H1 (cell line): ENCODE measurements around the gene CYP26A1. TPM values are rescaled to one million over a fixed set of nuclear protein-coding genes. Genes with fewer than 3 reads are reported as not detected.

Experiments
- CTCF ChIA-PET: fragments of 300-600 bp; sonication (Branson Sonifier 250); formaldehyde crosslinking; loops from one replicate; lab custom pipeline; 2021; ENCODE audit not compliant: partially characterized antibody; lab: Charles Lee
- POLR2A ChIA-PET: fragments of 300-600 bp; sonication (Branson Sonifier 250); formaldehyde crosslinking; loops from one replicate; lab custom pipeline; 2021; ENCODE audit warnings: inconsistent platforms; ENCODE audit not compliant: partially characterized antibody; lab: Charles Lee
- DNase-seq, 2 experiments: peaks; one replicate each; pipeline versions ENCODE4 v3.0.0 to v3.0.0-alpha.2; 2010 to 2022; ENCODE audit warnings: low spot score in 2 of 2, low read depth in 1 of 2, mixed read lengths in 1 of 2
- FAIRE-seq: peaks from 2 replicates; lab custom pipeline; 2011; peaks lifted over from hg19 to GRCh38; lab: Jason Lieb, UNC
- H2AFZ ChIP-seq: 2 replicates; pipeline ENCODE4 v1.8.1; 2012; ENCODE audit warnings: low read length, inconsistent platforms
- H2AK5ac ChIP-seq: 2 replicates; pipeline ENCODE4 v1.6.1; 2013; ENCODE audit warnings: low read depth, low read length
- H2BK120ac ChIP-seq: replicated peaks from 2 replicates; pipeline ENCODE3; 2013; ENCODE audit warnings: low read depth, low read length, inconsistent platforms
- H2BK12ac ChIP-seq: 2 replicates; pipeline ENCODE4 v1.6.1; 2013; ENCODE audit warnings: low read depth, low read length
- H2BK15ac ChIP-seq: 2 replicates; pipeline ENCODE4 v1.6.1; 2013; ENCODE audit warnings: low read length
- H2BK20ac ChIP-seq: 2 replicates; pipeline ENCODE4 v1.6.1; 2013; ENCODE audit warnings: low read length
- H2BK5ac ChIP-seq: 2 replicates; pipeline ENCODE4 v1.6.1; 2013; ENCODE audit warnings: low read depth, low read length
- H3K14ac ChIP-seq: 2 replicates; pipeline ENCODE4 v1.6.1; 2013; ENCODE audit warnings: inconsistent platforms; ENCODE audit not compliant: insufficient read length
- H3K18ac ChIP-seq: 2 replicates; pipeline ENCODE4 v1.6.1; 2013; ENCODE audit warnings: low read length; ENCODE audit errors: extremely low read depth
- H3K23ac ChIP-seq: 2 replicates; pipeline ENCODE4 v1.6.1; 2013; ENCODE audit warnings: inconsistent platforms; ENCODE audit not compliant: insufficient read length
- H3K23me2 ChIP-seq: 2 replicates; pipeline ENCODE4 v1.6.1; 2013; ENCODE audit warnings: low read depth, low read length
- H3K27ac ChIP-seq: 2 replicates; pipeline ENCODE4 v1.6.1; 2011; ENCODE audit warnings: low read depth, low read length, inconsistent platforms
- H3K27me3 ChIP-seq, 4 experiments: replicated peaks in 1 of 4; 1 replicate in 1 of 4; 2 replicates in 3 of 4; pipeline versions ENCODE4 v1.6.1 to v1.8.1; 2011 to 2013; ENCODE audit warnings: low read length in 3 of 4, mild to moderate bottlenecking in 3 of 4, inconsistent platforms in 2 of 4, mixed read lengths in 2 of 4, moderate library complexity in 1 of 4; ENCODE audit not compliant: control insufficient read depth in 3 of 4, insufficient read depth in 3 of 4; ENCODE audit errors: extremely low read depth in 1 of 4
- H3K36me3 ChIP-seq, 4 experiments: 2 replicates each; pipeline versions ENCODE4 v1.6.1 to v1.8.1; 2011 to 2013; ENCODE audit warnings: mild to moderate bottlenecking in 4 of 4, low read length in 3 of 4, moderate library complexity in 2 of 4, control low read depth in 1 of 4, inconsistent platforms in 1 of 4; ENCODE audit not compliant: insufficient read depth in 4 of 4, control insufficient read depth in 2 of 4
- H3K4ac ChIP-seq: replicated peaks from 2 replicates; pipeline ENCODE3; 2013; ENCODE audit warnings: low read length, low read depth, mixed read lengths, inconsistent platforms; ENCODE audit not compliant: insufficient read length
- H3K4me1 ChIP-seq, 4 experiments: replicated peaks in 1 of 4; 1 replicate in 1 of 4; 2 replicates in 3 of 4; pipeline versions ENCODE4 v1.6.1 to v1.8.1; 2011 to 2013; ENCODE audit warnings: low read length in 3 of 4, inconsistent platforms in 2 of 4, mixed read lengths in 1 of 4; ENCODE audit not compliant: insufficient read depth in 4 of 4, control insufficient read depth in 3 of 4
- H3K4me2 ChIP-seq, 2 experiments: 2 replicates each; pipeline versions ENCODE4 v1.6.1 to v1.8.1; 2011 to 2013; ENCODE audit warnings: low read depth in 2 of 2, low read length in 2 of 2, control low read depth in 1 of 2, inconsistent platforms in 1 of 2, mild to moderate bottlenecking in 1 of 2; ENCODE audit not compliant: insufficient read depth in 1 of 2
- H3K4me3 ChIP-seq, 4 experiments: fragments of 200-600, 300-600 bp in 1 of 4; sonication (generic), shearing (Covaris generic), sonication (Bioruptor Twin) in 1 of 4; 2 replicates each; pipeline versions ENCODE4 v1.5.1 to v1.8.1; 2011 to 2016; ENCODE audit warnings: low read length in 4 of 4, low read depth in 3 of 4, control low read depth in 2 of 4, inconsistent platforms in 2 of 4, mild to moderate bottlenecking in 2 of 4, mixed read lengths in 1 of 4, moderate library complexity in 1 of 4; ENCODE audit not compliant: insufficient read depth in 2 of 4; ENCODE audit errors: extremely low read depth in 1 of 4
- H3K56ac ChIP-seq: replicated peaks from 2 replicates; pipeline ENCODE3; 2013; ENCODE audit warnings: low read depth, mild to moderate bottlenecking, mixed read lengths, low read length, inconsistent platforms; ENCODE audit not compliant: insufficient read length
- H3K79me1 ChIP-seq: 2 replicates; pipeline ENCODE4 v1.6.1; 2013; ENCODE audit warnings: low read depth, low read length, control low read depth
- H3K79me2 ChIP-seq, 2 experiments: 2 replicates each; pipeline versions ENCODE4 v1.6.1 to v1.8.1; 2012 to 2013; ENCODE audit warnings: low read length in 2 of 2, mild to moderate bottlenecking in 2 of 2, inconsistent platforms in 1 of 2; ENCODE audit not compliant: insufficient read depth in 2 of 2, control insufficient read depth in 1 of 2
- H3K9ac ChIP-seq, 4 experiments: replicated peaks in 1 of 4; 1 replicate in 1 of 4; 2 replicates in 3 of 4; pipeline versions ENCODE4 v1.6.1 to v1.8.1; 2011 to 2013; ENCODE audit warnings: low read depth in 3 of 4, low read length in 3 of 4, control low read depth in 2 of 4, mild to moderate bottlenecking in 2 of 4, moderate library complexity in 2 of 4, inconsistent platforms in 1 of 4; ENCODE audit errors: extremely low read depth in 1 of 4
- H3K9me3 ChIP-seq, 2 experiments: 2 replicates each; pipeline versions ENCODE4 v1.6.1 to v1.8.1; 2012 to 2013; ENCODE audit warnings: mild to moderate bottlenecking in 2 of 2, moderate library complexity in 2 of 2, control low read depth in 1 of 2, inconsistent platforms in 1 of 2, low read depth in 1 of 2, low read length in 1 of 2, mixed read lengths in 1 of 2; ENCODE audit not compliant: insufficient read depth in 2 of 2
- H4K20me1 ChIP-seq, 2 experiments: replicated peaks in 1 of 2; 2 replicates each; pipeline versions ENCODE3 to v1.8.1; 2011 to 2013; ENCODE audit warnings: inconsistent platforms in 2 of 2, low read length in 2 of 2, mild to moderate bottlenecking in 1 of 2; ENCODE audit not compliant: insufficient read depth in 2 of 2, control insufficient read depth in 1 of 2
- H4K5ac ChIP-seq: 2 replicates; pipeline ENCODE4 v1.6.1; 2013; ENCODE audit warnings: low read length, low read depth, mixed read lengths, inconsistent platforms; ENCODE audit not compliant: insufficient read length
- H4K8ac ChIP-seq: 2 replicates; pipeline ENCODE4 v1.8.0; 2013; ENCODE audit warnings: mild to moderate bottlenecking, moderate library complexity, low read length, inconsistent platforms; ENCODE audit not compliant: insufficient read depth; ENCODE audit errors: extremely low read depth
- H4K91ac ChIP-seq: replicated peaks from 2 replicates; pipeline ENCODE3; 2013; ENCODE audit warnings: low read length, mixed read lengths, inconsistent platforms; ENCODE audit not compliant: insufficient read length
- CEBPB ChIP-seq: IDR thresholded peaks from 2 replicates; pipeline ENCODE4 v1.6.1; 2012; ENCODE audit warnings: low read depth, low read length
- GABPA ChIP-seq: IDR thresholded peaks from 2 replicates; pipeline ENCODE4 v1.6.1; 2011; ENCODE audit warnings: mild to moderate bottlenecking, low read length, moderate library complexity, borderline replicate concordance; ENCODE audit not compliant: insufficient read depth
- KDM1A ChIP-seq: fragments of 200-600, 300-600 bp; sonication (generic); IDR thresholded peaks from 2 replicates; pipeline ENCODE4 v1.7.1; 2016; ENCODE audit warnings: mild to moderate bottlenecking, low read length, borderline replicate concordance
- POLR2A ChIP-seq, 2 experiments: IDR thresholded peaks; 1 replicate in 1 of 2; 2 replicates in 1 of 2; pipeline ENCODE4 v1.6.1; 2011; ENCODE audit warnings: low read depth in 2 of 2, low read length in 2 of 2, mild to moderate bottlenecking in 2 of 2; ENCODE audit errors: control extremely low read depth in 1 of 2
- RFX5 ChIP-seq: IDR thresholded peaks from 2 replicates; pipeline ENCODE4 v1.6.1; 2011; ENCODE audit warnings: low read depth, low read length, improper control_type of control experiment, borderline replicate concordance
- RXRA ChIP-seq: IDR thresholded peaks from 2 replicates; pipeline ENCODE4 v1.6.1; 2011; ENCODE audit warnings: low read depth, mild to moderate bottlenecking, low read length, moderate library complexity; ENCODE audit not compliant: insufficient read depth
- SP1 ChIP-seq: IDR thresholded peaks from 2 replicates; pipeline ENCODE4 v1.6.1; 2011; ENCODE audit warnings: low read depth, low read length
- WGBS, 2 experiments: shearing (Covaris generic) in 1 of 2; methylation state at CpG; one replicate each; pipeline versions ENCODE4 v1.1.6 to v1.1.7; 2013 to 2015; ENCODE audit warnings: low lambda C conversion rate in 2 of 2, mixed read lengths in 2 of 2, inconsistent platforms in 1 of 2, low coverage in 1 of 2, missing lambda C conversion rate in 1 of 2; ENCODE audit not compliant: insufficient replicate concordance in 2 of 2, insufficient coverage in 1 of 2, insufficient read length in 1 of 2; ENCODE audit errors: extremely low coverage in 1 of 2, missing lambda C conversion rate in 1 of 2; 5-methylcytosine and 5-hydroxymethylcytosine counted together
- polyA plus RNA-seq, 7 experiments: library from polyadenylated mRNA; depleted of rRNA in 3 of 7; stranded (reverse) in 5 of 7; unstranded in 2 of 7; fragments of >200 nt in 5 of 7; fragments of 200-250 nt in 2 of 7; gene quantifications; 1 replicate in 5 of 7; 2 replicates in 1 of 7; 4 replicates in 1 of 7; pipeline versions ENCODE4 v1.2.1 to v1.2.3, GENCODE V29; 2011 to 2013; ENCODE audit warnings: missing spikeins in 2 of 7, mixed read lengths in 2 of 7
- total RNA-seq: library from RNA; stranded (reverse); fragmentation: NEBNext Ultra II Directional; extraction: Animal tissue kit (Norgen Biotek cat#: 25700); gene quantifications from 2 replicates; pipeline ENCODE4 v1.2.1, GENCODE V29; 2021
- TF ChIP-seq, protein P1 (sequence below), 3 experiments: IDR thresholded peaks; 1 replicate in 2 of 3; 2 replicates in 1 of 3; pipeline versions ENCODE4 v1.5.1 to v1.6.1; 2011; ENCODE audit warnings: low read length in 3 of 3, mild to moderate bottlenecking in 3 of 3, inconsistent platforms in 2 of 3, low read depth in 1 of 3, moderate library complexity in 1 of 3; ENCODE audit not compliant: insufficient read depth in 1 of 3; ENCODE audit errors: control extremely low read depth in 1 of 3
- TF ChIP-seq, protein P2 (sequence below): IDR thresholded peaks from 2 replicates; pipeline ENCODE4 v1.6.1; 2011; ENCODE audit warnings: low read depth, mild to moderate bottlenecking, low read length; ENCODE audit not compliant: insufficient read depth

The CYP26A1 gene
- total and polyA plus RNA-seq, 2 of the 8 experiments (the other 6 are each of a cell fraction or from before 2014, with no cell fraction given): 5.0 to 9.1 TPM

DNA sequence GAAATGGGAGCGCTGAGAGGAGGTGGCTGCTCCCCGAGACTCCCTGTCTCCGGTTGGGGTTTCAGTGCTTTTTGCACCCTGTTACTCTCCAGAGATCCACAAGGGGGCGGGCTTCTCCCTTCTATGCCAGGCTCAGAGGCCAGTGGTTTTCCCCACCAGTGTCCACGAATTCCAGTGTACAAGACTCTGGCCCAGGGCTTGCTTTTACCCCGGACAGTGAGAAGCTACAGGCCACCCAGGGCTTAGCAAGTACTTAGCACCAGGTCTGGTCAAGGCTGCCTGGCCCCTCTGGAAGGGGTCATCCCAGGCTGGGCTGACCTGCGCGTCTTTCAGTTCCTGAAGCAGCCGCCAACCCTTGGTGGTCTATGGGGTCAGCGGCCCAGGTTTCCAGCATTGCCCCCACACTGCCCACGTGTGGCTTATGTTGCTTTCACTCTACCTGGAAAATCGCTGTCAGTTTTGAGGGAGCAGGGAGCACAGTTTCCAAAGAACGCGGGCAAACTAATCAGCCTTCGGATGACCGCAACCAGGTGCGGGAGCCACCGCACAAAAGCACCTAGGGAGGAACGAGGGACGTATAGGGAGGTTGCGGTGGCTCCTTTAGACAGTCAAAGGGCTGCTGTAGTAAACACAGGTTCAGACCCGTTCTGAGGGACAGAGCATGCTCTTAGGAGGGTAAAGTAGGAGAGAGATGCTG, 6.8 kb downstream of the CYP26A1 start:
- Histone ChIP-seq H3K23ac (no peak overlapping the region), H3K4me2 (no peak overlapping the region), H2BK5ac (peak overlapping the region; percentile 62; the same call in 1 of the 2 replicates), H4K5ac (no peak overlapping the region), H3K23me2 (no peaks in the 10 kb centered on the region), H4K20me1 (no peaks in the 10 kb centered on the region), H3K27me3 (peaks cover 11 to 17% (median 15%) of the 10 kb centered on the region in 4 experiments; a peak in 6 of 7 replicates), H4K8ac (no peak overlapping the region; the same call in 1 of the 2 replicates), H3K4me1 (peaks cover 3 to 9% (median 5%) of the 10 kb centered on the region in 4 experiments; a peak in 6 of 7 replicates), H2AK5ac (no peak overlapping the region; the same call in 1 of the 2 replicates), H2AFZ (no peak overlapping the region), H3K14ac (no peak overlapping the region), H2BK120ac (peak overlapping the region; percentile 2), H3K56ac (no peak overlapping the region), H3K27ac (no peak overlapping the region), H3K4ac (peak overlapping the region; percentile 36), H2BK12ac (peak overlapping the region; percentile 62; the same call in 1 of the 2 replicates), H3K4me3 (no peak overlapping the region), H2BK15ac (no peak overlapping the region; the same call in 1 of the 2 replicates), H4K91ac (peak overlapping the region; percentile 93), H3K79me2 (no peaks in the 10 kb centered on the region; a peak in 1 of 4 replicates), H3K36me3 (peaks cover 0 to 29% (median 0%) of the 10 kb centered on the region in 4 experiments; a peak in 3 of 8 replicates), H3K9ac (no peak overlapping the region), H3K18ac (peak overlapping the region; percentile 62; the same call in 1 of the 2 replicates), H3K9me3 (no peaks in the 10 kb centered on the region), H3K79me1 (no peaks in the 10 kb centered on the region), H2BK20ac (peak overlapping the region; percentile 48; the same call in 1 of the 2 replicates)
- CTCF ChIA-PET: interaction anchor here (0.6 to 18.5 kb wide), 54 partner anchors 10 to 820 kb away, joined by 3 to 363 read pairs (median 4); no protein-coding TSS in a partner anchor
- peak in 1 of 2 experiments; percentile 85 for DNase-seq
- POLR2A ChIA-PET: no interaction called here
- 68% methylated on average over 22 of the region's 22 CpGs; no CpG with 5 or more reads in 1 of the 2 experiments for WGBS, 2 experiments
- FAIRE-seq: no peak
- no peak; the same call in 1 of the 2 replicates for TF ChIP-seq GABPA
- TF ChIP-seq RFX5: no peak
- no peak for TF ChIP-seq KDM1A
- no peak for TF ChIP-seq CEBPB
- TF ChIP-seq, protein P1, sequence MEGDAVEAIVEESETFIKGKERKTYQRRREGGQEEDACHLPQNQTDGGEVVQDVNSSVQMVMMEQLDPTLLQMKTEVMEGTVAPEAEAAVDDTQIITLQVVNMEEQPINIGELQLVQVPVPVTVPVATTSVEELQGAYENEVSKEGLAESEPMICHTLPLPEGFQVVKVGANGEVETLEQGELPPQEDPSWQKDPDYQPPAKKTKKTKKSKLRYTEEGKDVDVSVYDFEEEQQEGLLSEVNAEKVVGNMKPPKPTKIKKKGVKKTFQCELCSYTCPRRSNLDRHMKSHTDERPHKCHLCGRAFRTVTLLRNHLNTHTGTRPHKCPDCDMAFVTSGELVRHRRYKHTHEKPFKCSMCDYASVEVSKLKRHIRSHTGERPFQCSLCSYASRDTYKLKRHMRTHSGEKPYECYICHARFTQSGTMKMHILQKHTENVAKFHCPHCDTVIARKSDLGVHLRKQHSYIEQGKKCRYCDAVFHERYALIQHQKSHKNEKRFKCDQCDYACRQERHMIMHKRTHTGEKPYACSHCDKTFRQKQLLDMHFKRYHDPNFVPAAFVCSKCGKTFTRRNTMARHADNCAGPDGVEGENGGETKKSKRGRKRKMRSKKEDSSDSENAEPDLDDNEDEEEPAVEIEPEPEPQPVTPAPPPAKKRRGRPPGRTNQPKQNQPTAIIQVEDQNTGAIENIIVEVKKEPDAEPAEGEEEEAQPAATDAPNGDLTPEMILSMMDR (IDR thresholded peaks at IDR 0.05; ENCODE audit: control extremely low read depth in 1 of 3, insufficient read depth in 1 of 3, low read depth in 1 of 3, low read length in 3 of 3): peak; percentile 67 to 88 (median 80)
- no peak for TF ChIP-seq RXRA
- TF ChIP-seq SP1: no peak
- no peak for TF ChIP-seq POLR2A (IDR thresholded peaks at IDR 0.05; ENCODE audit: control extremely low read depth in 1 of 2, low read depth in 2 of 2, low read length in 2 of 2)
- TF ChIP-seq, protein P2, sequence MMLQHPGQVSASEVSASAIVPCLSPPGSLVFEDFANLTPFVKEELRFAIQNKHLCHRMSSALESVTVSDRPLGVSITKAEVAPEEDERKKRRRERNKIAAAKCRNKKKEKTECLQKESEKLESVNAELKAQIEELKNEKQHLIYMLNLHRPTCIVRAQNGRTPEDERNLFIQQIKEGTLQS: no peak
